Measurements from ENCODE around the gene BRAF.

DNA sequence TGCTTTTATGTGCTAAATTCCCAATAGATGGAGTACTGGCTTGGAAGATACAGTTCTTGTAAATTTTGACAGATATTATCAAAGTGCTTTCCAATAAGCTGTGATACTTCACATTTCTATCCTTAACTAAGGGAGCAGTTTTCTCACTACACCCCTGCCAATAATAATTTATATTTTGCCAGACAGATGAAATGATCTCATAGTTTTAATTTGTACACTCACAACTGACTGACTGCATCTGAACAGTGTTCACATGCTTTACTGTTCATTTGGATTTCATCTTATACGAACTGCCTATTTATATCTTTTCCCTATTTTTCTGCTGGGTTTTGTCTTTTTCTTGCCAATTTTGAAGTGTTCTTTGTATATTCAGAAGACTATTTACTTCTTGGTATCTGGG is 96.0 kb downstream of the BRAF start:
- TF ChIP-seq, protein P1, sequence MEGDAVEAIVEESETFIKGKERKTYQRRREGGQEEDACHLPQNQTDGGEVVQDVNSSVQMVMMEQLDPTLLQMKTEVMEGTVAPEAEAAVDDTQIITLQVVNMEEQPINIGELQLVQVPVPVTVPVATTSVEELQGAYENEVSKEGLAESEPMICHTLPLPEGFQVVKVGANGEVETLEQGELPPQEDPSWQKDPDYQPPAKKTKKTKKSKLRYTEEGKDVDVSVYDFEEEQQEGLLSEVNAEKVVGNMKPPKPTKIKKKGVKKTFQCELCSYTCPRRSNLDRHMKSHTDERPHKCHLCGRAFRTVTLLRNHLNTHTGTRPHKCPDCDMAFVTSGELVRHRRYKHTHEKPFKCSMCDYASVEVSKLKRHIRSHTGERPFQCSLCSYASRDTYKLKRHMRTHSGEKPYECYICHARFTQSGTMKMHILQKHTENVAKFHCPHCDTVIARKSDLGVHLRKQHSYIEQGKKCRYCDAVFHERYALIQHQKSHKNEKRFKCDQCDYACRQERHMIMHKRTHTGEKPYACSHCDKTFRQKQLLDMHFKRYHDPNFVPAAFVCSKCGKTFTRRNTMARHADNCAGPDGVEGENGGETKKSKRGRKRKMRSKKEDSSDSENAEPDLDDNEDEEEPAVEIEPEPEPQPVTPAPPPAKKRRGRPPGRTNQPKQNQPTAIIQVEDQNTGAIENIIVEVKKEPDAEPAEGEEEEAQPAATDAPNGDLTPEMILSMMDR (IDR thresholded peaks at IDR 0.05; ENCODE audit: low read length), result no peak
- TF ChIP-seq EZH2 (optimal IDR thresholded peaks at IDR 0.05; ENCODE audit: low read depth, low read length), result no peak
- TF ChIP-seq EZH2phosphoT487 (IDR thresholded peaks at IDR 0.05; ENCODE audit: low read length), result no peak

Measured in MM.1S (cell line).